CD14-positive monocyte (primary cell): ENCODE data around the gene TSPAN11. TPM values are rescaled to one million over a fixed set of nuclear protein-coding genes. Genes with fewer than 3 reads are reported as not detected.

Experiments used
- DNase-seq, 3 donors: peaks; one replicate each; pipeline ENCODE4 v3.0.0-alpha.2; 2011 to 2022
- H2AFZ ChIP-seq: 2 replicates; pipeline ENCODE4 v1.6.0; 2012; ENCODE audit warnings: mild to moderate bottlenecking, low read depth, low read length, inconsistent platforms; ENCODE audit not compliant: insufficient read depth, poor library complexity, severe bottlenecking
- H3K27ac ChIP-seq, 2 donors: 1 replicate in 1 of 2; 2 replicates in 1 of 2; pipeline ENCODE4 v1.5.1; 2012 to 2013; ENCODE audit warnings: low read length in 2 of 2, control low read depth in 1 of 2, inconsistent platforms in 1 of 2, low read depth in 1 of 2, mild to moderate bottlenecking in 1 of 2
- H3K27me3 ChIP-seq, 2 donors: one replicate each; pipeline versions ENCODE4 v1.6.0 to v1.6.1; 2011 to 2013; ENCODE audit warnings: low read length in 2 of 2; ENCODE audit not compliant: control insufficient read depth in 2 of 2, insufficient read depth in 2 of 2
- H3K36me3 ChIP-seq, 2 donors: replicated peaks in 1 of 2; 1 replicate in 1 of 2; 2 replicates in 1 of 2; pipeline versions ENCODE4 v1.5.1 to v1.6.1; 2012 to 2013; ENCODE audit warnings: low read length in 2 of 2, control low read depth in 1 of 2, inconsistent platforms in 1 of 2, mild to moderate bottlenecking in 1 of 2; ENCODE audit not compliant: insufficient read depth in 2 of 2, control insufficient read depth in 1 of 2
- H3K4me1 ChIP-seq, 2 donors: 1 replicate in 1 of 2; 2 replicates in 1 of 2; pipeline versions ENCODE4 v1.5.1 to v1.6.1; 2012 to 2013; ENCODE audit warnings: low read length in 2 of 2, control low read depth in 1 of 2, inconsistent platforms in 1 of 2, mild to moderate bottlenecking in 1 of 2, moderate library complexity in 1 of 2; ENCODE audit not compliant: insufficient read depth in 2 of 2, control insufficient read depth in 1 of 2
- H3K4me2 ChIP-seq: replicated peaks from 2 replicates; pipeline ENCODE3; 2012; ENCODE audit warnings: low read length, moderate library complexity, mild to moderate bottlenecking; ENCODE audit not compliant: poor library complexity, severe bottlenecking; ENCODE audit errors: extremely low read depth
- H3K4me3 ChIP-seq, 3 experiments: fragments of 200-600 bp in 1 of 3; sonication (generic) in 1 of 3; replicated peaks in 1 of 3; 1 replicate in 2 of 3; 2 replicates in 1 of 3; pipeline ENCODE4 v1.5.1; 2011 to 2013; ENCODE audit warnings: low read length in 3 of 3, mild to moderate bottlenecking in 3 of 3, control low read depth in 2 of 3, low read depth in 2 of 3, inconsistent platforms in 1 of 3, moderate library complexity in 1 of 3
- H3K79me2 ChIP-seq: 2 replicates; pipeline ENCODE4 v1.6.0; 2012; ENCODE audit warnings: mild to moderate bottlenecking, control low read depth, inconsistent platforms, low read length, moderate library complexity; ENCODE audit not compliant: insufficient read depth
- H3K9ac ChIP-seq: 2 replicates; pipeline ENCODE4 v1.6.0; 2017; ENCODE audit warnings: low read length, mild to moderate bottlenecking; ENCODE audit not compliant: insufficient read depth, poor library complexity, severe bottlenecking
- H3K9me3 ChIP-seq, 2 donors: replicated peaks in 1 of 2; 1 replicate in 1 of 2; 2 replicates in 1 of 2; pipeline versions ENCODE4 v1.5.1 to v1.6.1; 2012 to 2013; ENCODE audit warnings: low read length in 2 of 2, control low read depth in 1 of 2; ENCODE audit not compliant: control insufficient read depth in 1 of 2, insufficient read depth in 1 of 2
- H4K20me1 ChIP-seq: 2 replicates; pipeline ENCODE4 v1.6.0; 2012; ENCODE audit warnings: mild to moderate bottlenecking, low read length, control low read depth, moderate library complexity; ENCODE audit not compliant: insufficient read depth
- H3K27ac Mint-ChIP-seq, 7 donors: one replicate each; pipeline ENCODE4 v1.8.0; 2020; ENCODE audit warnings: mild to moderate bottlenecking in 7 of 7, mixed read lengths in 7 of 7, moderate library complexity in 6 of 7, inconsistent platforms in 2 of 7
- H3K27me3 Mint-ChIP-seq, 3 donors: one replicate each; pipeline ENCODE4 v1.8.0; 2021 to 2022; ENCODE audit warnings: low read depth in 3 of 3, mild to moderate bottlenecking in 3 of 3, mixed read lengths in 3 of 3, moderate library complexity in 3 of 3, inconsistent platforms in 1 of 3
- H3K36me3 Mint-ChIP-seq, 2 donors: one replicate each; pipeline ENCODE4 v1.8.0; 2020; ENCODE audit warnings: mixed read lengths in 2 of 2, inconsistent platforms in 1 of 2, mild to moderate bottlenecking in 1 of 2
- H3K4me1 Mint-ChIP-seq: one replicate; pipeline ENCODE4 v1.8.0; 2020; ENCODE audit warnings: mild to moderate bottlenecking, mixed read lengths
- H3K4me3 Mint-ChIP-seq, 2 donors: one replicate each; pipeline ENCODE4 v1.8.0; 2020; ENCODE audit warnings: mild to moderate bottlenecking in 2 of 2, mixed read lengths in 2 of 2, moderate library complexity in 1 of 2
- H3K9me3 Mint-ChIP-seq, 7 donors: one replicate each; pipeline ENCODE4 v1.8.0; 2020 to 2022; ENCODE audit warnings: mixed read lengths in 7 of 7, mild to moderate bottlenecking in 6 of 7, moderate library complexity in 6 of 7, inconsistent platforms in 2 of 7
- whole genome bisulfite sequencing: methylation state at CpG from one replicate; pipeline ENCODE4 v1.1.5; 2013; ENCODE audit warnings: missing lambda C conversion rate; ENCODE audit not compliant: insufficient coverage; 5-methylcytosine and 5-hydroxymethylcytosine counted together
- intact Hi-C, 2 donors: fragments of 100-400 bp; cut with micrococcal nuclease; formaldehyde crosslinking; loops; one replicate each; pipeline versions ENCODE4 v1.15.0 to v1.15.1; 2023
- polyA plus RNA-seq, 3 donors: library from polyadenylated mRNA; depleted of rRNA in 1 of 3; unstranded in 2 of 3; stranded (reverse) in 1 of 3; fragments of 300-500 nt in 2 of 3; fragments of >200 nt in 1 of 3; fragmentation: Illumina TruSeq in 2 of 3; gene quantifications; 1 replicate in 2 of 3; 2 replicates in 1 of 3; pipeline ENCODE4 v1.2.3, GENCODE V29; 2012 to 2021
- TF ChIP-seq, protein P1 (sequence below): fragments of 200-600 bp; IDR thresholded peaks from one replicate; pipeline ENCODE4 v1.8.0; 2022; ENCODE audit warnings: antibody characterized with exemption, mild to moderate bottlenecking

TSPAN11 gene
- polyA plus RNA-seq, 3 donors, result not detected

DNA sequence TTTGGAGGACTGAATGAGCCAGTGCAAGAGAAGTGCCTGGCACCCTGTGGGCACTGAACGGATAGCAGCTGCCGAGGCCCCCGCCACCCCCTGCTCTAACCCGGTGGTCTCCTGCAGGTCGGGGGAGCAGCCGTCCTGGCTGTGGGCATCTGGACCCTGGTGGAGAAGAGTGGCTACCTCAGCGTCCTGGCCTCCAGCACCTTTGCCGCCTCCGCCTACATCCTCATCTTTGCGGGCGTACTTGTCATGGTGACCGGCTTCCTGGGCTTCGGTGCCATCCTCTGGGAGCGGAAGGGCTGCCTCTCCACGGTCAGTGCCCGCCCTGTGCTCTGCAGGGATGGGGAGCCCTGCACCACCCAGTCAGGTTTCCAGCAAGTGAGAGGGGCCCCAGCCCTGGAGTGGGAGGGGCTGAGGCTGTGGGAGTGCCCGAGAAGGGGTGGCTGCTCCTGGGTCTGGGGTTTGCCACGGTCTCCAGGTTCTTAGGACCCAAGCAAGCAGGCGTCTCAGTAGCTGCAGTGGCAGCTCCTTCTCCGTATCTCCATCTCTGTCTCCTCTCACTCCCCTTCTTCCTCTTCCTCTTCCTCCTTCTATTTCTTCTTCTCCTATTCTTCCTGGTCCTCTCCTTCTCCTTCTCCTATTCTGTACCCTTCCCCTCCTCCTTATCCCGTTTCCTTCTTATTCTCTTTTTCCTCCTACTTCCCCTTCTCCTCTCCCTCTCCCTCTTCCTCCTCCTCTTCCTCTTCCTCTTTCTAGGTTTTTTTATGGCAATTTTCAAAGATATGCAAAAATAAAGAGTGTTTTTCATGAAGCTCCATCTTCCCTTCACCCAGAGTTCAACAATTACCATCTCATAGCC lies 37.4 kb downstream of the TSPAN11 start:
- intact Hi-C loops, result no loop called here
- no peaks in the 10 kb centered on the region for H3K36me3 ChIP-seq
- H3K9ac ChIP-seq, result no peak overlapping the region
- H3K4me1 ChIP-seq, result no peaks in the 10 kb centered on the region
- H4K20me1 ChIP-seq, result no peaks in the 10 kb centered on the region
- no peak overlapping the region for H2AFZ ChIP-seq
- no peaks in the 10 kb centered on the region for H3K9me3 ChIP-seq
- H3K27ac ChIP-seq, result no peak overlapping the region
- 82% methylated on average over 20 of the region's 21 CpGs for WGBS
- no peaks in the 10 kb centered on the region for H3K79me2 ChIP-seq
- Mint-ChIP-seq H3K36me3 (no peaks in the 10 kb centered on the region), H3K4me3 (no peak overlapping the region), H3K27me3 (peaks cover 2 to 4% (median 3%) of the 10 kb centered on the region in 3 donors), H3K27ac (no peak overlapping the region), H3K9me3 (peaks cover 0 to 3% (median 0%) of the 10 kb centered on the region in 7 donors), H3K4me1 (peaks cover 3% of the 10 kb centered on the region)
- no peaks in the 10 kb centered on the region for H3K27me3 ChIP-seq
- no peak for DNase-seq
- no peak overlapping the region for H3K4me3 ChIP-seq
- no peak overlapping the region for H3K4me2 ChIP-seq
- TF ChIP-seq, protein P1, sequence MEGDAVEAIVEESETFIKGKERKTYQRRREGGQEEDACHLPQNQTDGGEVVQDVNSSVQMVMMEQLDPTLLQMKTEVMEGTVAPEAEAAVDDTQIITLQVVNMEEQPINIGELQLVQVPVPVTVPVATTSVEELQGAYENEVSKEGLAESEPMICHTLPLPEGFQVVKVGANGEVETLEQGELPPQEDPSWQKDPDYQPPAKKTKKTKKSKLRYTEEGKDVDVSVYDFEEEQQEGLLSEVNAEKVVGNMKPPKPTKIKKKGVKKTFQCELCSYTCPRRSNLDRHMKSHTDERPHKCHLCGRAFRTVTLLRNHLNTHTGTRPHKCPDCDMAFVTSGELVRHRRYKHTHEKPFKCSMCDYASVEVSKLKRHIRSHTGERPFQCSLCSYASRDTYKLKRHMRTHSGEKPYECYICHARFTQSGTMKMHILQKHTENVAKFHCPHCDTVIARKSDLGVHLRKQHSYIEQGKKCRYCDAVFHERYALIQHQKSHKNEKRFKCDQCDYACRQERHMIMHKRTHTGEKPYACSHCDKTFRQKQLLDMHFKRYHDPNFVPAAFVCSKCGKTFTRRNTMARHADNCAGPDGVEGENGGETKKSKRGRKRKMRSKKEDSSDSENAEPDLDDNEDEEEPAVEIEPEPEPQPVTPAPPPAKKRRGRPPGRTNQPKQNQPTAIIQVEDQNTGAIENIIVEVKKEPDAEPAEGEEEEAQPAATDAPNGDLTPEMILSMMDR, result no peak

DNA sequence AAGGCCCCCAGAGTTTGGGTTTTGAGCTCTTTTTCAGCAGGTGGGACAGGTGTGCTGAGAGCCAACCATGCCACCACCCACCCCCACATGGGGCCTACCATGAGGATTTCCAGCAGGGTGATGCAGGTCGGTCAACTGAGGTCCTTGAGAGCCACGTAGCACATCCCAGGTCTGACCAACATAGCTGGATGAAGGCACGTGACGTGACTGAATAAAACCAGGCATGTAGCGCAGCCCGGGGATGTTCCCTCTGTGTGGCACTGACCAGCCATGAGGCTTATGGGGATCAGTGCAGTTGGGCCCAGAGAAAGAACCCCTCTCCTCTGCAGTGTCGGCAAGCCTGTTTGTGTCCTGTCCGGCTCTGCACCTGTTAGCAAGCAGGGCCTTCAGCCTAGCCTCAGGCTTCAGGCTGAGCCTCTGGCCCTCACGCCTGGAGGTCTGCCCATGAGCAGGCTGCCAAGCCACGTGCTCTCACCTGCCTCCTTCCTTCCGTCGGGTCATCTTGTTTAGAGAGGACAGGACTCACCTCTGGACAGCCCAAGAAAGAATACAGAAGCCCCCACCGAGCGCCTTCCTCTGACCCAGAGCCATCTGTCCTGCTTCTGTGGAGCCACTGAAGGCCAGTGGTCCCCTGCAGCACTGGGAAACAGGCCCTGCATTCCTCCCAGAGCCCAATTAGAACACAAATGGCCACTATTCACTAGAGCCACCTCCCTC lies 38.5 kb downstream of the TSPAN11 start:
- H3K27me3 Mint-ChIP-seq, result peaks cover 5 to 9% (median 5%) of the 10 kb centered on the region in 3 donors
- peaks cover 3% of the 10 kb centered on the region for H3K4me1 Mint-ChIP-seq
- TF ChIP-seq, protein P1, result no peak
- intact Hi-C loops, result no loop called here
- Histone ChIP-seq H4K20me1 (no peaks in the 10 kb centered on the region), H3K27me3 (no peaks in the 10 kb centered on the region), H3K9me3 (no peaks in the 10 kb centered on the region), H3K27ac (no peak overlapping the region), H3K4me1 (no peaks in the 10 kb centered on the region), H3K9ac (no peak overlapping the region), H3K4me2 (no peak overlapping the region), H3K79me2 (no peaks in the 10 kb centered on the region), H2AFZ (no peak overlapping the region), H3K4me3 (no peak overlapping the region), H3K36me3 (no peaks in the 10 kb centered on the region)
- WGBS, result 93% methylated on average over 14 of the region's 14 CpGs
- no peaks in the 10 kb centered on the region for H3K36me3 Mint-ChIP-seq
- no peak for DNase-seq
- peak overlapping the region in 1 of 7 donors; percentile 10 for H3K27ac Mint-ChIP-seq
- no peak overlapping the region for H3K4me3 Mint-ChIP-seq
- H3K9me3 Mint-ChIP-seq, result no peaks in the 10 kb centered on the region
